Upper lobe of right lung (tissue), 1 donor: ENCODE measurements around the gene KNDC1. TPM values are rescaled to one million over a fixed set of nuclear protein-coding genes. Genes with fewer than 3 reads are reported as not detected.

Experiments used
- ATAC-seq: fragments of 200-7000 bp; cut with Tn5 transposase; one replicate; pipeline ENCODE4 v1.9.1; 2020; ENCODE audit warnings: mild to moderate bottlenecking, moderate library complexity
- DNase-seq: peaks from one replicate; pipeline ENCODE4 v3.0.0-alpha.2; 2020
- H3K27ac ChIP-seq: fragments of 200-600 bp; one replicate; pipeline ENCODE4 v1.8.0; 2022
- H3K27me3 ChIP-seq: fragments of 200-600 bp; one replicate; pipeline ENCODE4 v1.8.0; 2022; ENCODE audit warnings: mild to moderate bottlenecking
- H3K36me3 ChIP-seq: fragments of 200-600 bp; one replicate; pipeline ENCODE4 v1.8.0; 2022
- H3K4me1 ChIP-seq: fragments of 200-600 bp; one replicate; pipeline ENCODE4 v1.8.0; 2022
- H3K4me3 ChIP-seq: fragments of 200-600 bp; one replicate; pipeline ENCODE4 v1.8.0; 2022; ENCODE audit warnings: mild to moderate bottlenecking
- H3K9me3 ChIP-seq: fragments of 200-600 bp; one replicate; pipeline ENCODE4 v1.8.0; 2022
- CTCF ChIP-seq: fragments of 200-600 bp; IDR thresholded peaks from one replicate; pipeline ENCODE4 v1.8.0; 2022; ENCODE audit warnings: antibody characterized with exemption
- intact Hi-C: fragments of 100-400 bp; cut with DNase I; formaldehyde crosslinking; loops from one replicate; pipeline ENCODE4 v1.11.0; 2022
- total RNA-seq: library from RNA; stranded (reverse); fragmentation: NEBNext Ultra II Directional; extraction: Animal tissue kit (Norgen Biotek cat#: 25700); gene quantifications from one replicate; pipeline ENCODE4 v1.2.1, GENCODE V29; 2021
- donor health status: DM: no; HTN: yes; CAD: no; lungs with severe emphysema.

Gene KNDC1
- total RNA-seq, 1 donor from 2014 or later, result 14.3 TPM

GRCh38 chr10:133239990-133240389 lies 80.0 kb downstream of the KNDC1 start:
- DNase-seq, result no peak
- Histone ChIP-seq H3K27me3 (peaks cover 71% of the 10 kb centered on the region), H3K9me3 (no peaks in the 10 kb centered on the region), H3K4me1 (peaks cover 20% of the 10 kb centered on the region), H3K27ac (no peak overlapping the region), H3K36me3 (no peaks in the 10 kb centered on the region), H3K4me3 (no peak overlapping the region)
- no peak for ATAC-seq
- no peak for TF ChIP-seq CTCF
- intact Hi-C loops, result no loop called here

- ATAC-seq (no peak), DNase-seq (no peak)
- Histone ChIP-seq H3K9me3 (no peaks in the 10 kb centered on the region), H3K4me1 (peaks cover 12% of the 10 kb centered on the region), H3K27ac (no peak overlapping the region), H3K4me3 (peak overlapping the region; percentile 40), H3K36me3 (no peaks in the 10 kb centered on the region), H3K27me3 (peaks cover 70% of the 10 kb centered on the region)
- intact Hi-C loops, result no loop called here
- no peak for TF ChIP-seq CTCF
Observed at GRCh38 chr10:133241501-133242205, 81.6 kb downstream of the KNDC1 start.

GRCh38 chr10:133242611-133243356 lies 82.8 kb downstream of the KNDC1 start:
- no peak for ATAC-seq
- intact Hi-C loops, result no loop called here
- no peaks in the 10 kb centered on the region for H3K36me3 ChIP-seq
- H3K4me3 ChIP-seq, result no peak overlapping the region
- no peak for TF ChIP-seq CTCF
- H3K27me3 ChIP-seq, result peaks cover 58% of the 10 kb centered on the region
- no peak for DNase-seq
- no peak overlapping the region for H3K27ac ChIP-seq
- no peaks in the 10 kb centered on the region for H3K9me3 ChIP-seq
- peaks cover 7% of the 10 kb centered on the region for H3K4me1 ChIP-seq

- H3K4me1 ChIP-seq, result peaks cover 7% of the 10 kb centered on the region
- peaks cover 50% of the 10 kb centered on the region for H3K27me3 ChIP-seq
- no peak overlapping the region for H3K27ac ChIP-seq
- H3K36me3 ChIP-seq, result no peaks in the 10 kb centered on the region
- no peak for ATAC-seq
- intact Hi-C loops, result no loop called here
- H3K9me3 ChIP-seq, result no peaks in the 10 kb centered on the region
- no peak for DNase-seq
- no peak overlapping the region for H3K4me3 ChIP-seq
- no peak for TF ChIP-seq CTCF
Observed at GRCh38 chr10:133243593-133243992, 83.6 kb downstream of the KNDC1 start.

- TF ChIP-seq CTCF, result no peak
- DNase-seq, result no peak
- intact Hi-C loops, result no loop called here
- Histone ChIP-seq H3K4me1 (peaks cover 7% of the 10 kb centered on the region), H3K9me3 (no peaks in the 10 kb centered on the region), H3K36me3 (no peaks in the 10 kb centered on the region), H3K27ac (no peak overlapping the region), H3K4me3 (no peak overlapping the region), H3K27me3 (peaks cover 43% of the 10 kb centered on the region)
- ATAC-seq, result no peak
Observed at GRCh38 chr10:133245439-133246235, 85.6 kb downstream of the KNDC1 start.
